AG09309 (cell line): ENCODE data around the gene JAG1.

Source experiments
- DNase-seq: peaks from one replicate; pipeline ENCODE4 v3.0.0-alpha.2; 2010; ENCODE audit warnings: low read depth
- H3K4me3 ChIP-seq: 2 replicates; pipeline ENCODE4 v1.5.1; 2011; ENCODE audit warnings: mild to moderate bottlenecking, low read depth, low read length, moderate library complexity; ENCODE audit not compliant: control insufficient read depth
- CTCF ChIP-seq: IDR thresholded peaks from 2 replicates; pipeline ENCODE4 v1.5.1; 2011; ENCODE audit warnings: mild to moderate bottlenecking, low read depth, low read length, inconsistent platforms; ENCODE audit not compliant: insufficient read depth, control insufficient read depth; ENCODE audit errors: missing control alignments

The JAG1 gene

GRCh38 chr20:10716855-10717254, 43.1 kb upstream of the JAG1 start:
- no peak for TF ChIP-seq CTCF
- no peak for DNase-seq
- no peak overlapping the region for H3K4me3 ChIP-seq

- TF ChIP-seq CTCF: no peak
- H3K4me3 ChIP-seq: no peak overlapping the region
- no peak for DNase-seq
These were observed 41.2 kb upstream of the JAG1 start for GRCh38 chr20:10715035-10715434.

GRCh38 chr20:10714236-10714975, 40.6 kb upstream of the JAG1 start:
- H3K4me3 ChIP-seq: no peak overlapping the region
- TF ChIP-seq CTCF: no peak

GRCh38 chr20:10713161-10713560, 39.4 kb upstream of the JAG1 start:
- no peak for TF ChIP-seq CTCF
- no peak for DNase-seq
- no peak overlapping the region for H3K4me3 ChIP-seq

More at GRCh38 chr20:10714236-10714975, 40.6 kb upstream of the JAG1 start:
- no peak for DNase-seq

DNA sequence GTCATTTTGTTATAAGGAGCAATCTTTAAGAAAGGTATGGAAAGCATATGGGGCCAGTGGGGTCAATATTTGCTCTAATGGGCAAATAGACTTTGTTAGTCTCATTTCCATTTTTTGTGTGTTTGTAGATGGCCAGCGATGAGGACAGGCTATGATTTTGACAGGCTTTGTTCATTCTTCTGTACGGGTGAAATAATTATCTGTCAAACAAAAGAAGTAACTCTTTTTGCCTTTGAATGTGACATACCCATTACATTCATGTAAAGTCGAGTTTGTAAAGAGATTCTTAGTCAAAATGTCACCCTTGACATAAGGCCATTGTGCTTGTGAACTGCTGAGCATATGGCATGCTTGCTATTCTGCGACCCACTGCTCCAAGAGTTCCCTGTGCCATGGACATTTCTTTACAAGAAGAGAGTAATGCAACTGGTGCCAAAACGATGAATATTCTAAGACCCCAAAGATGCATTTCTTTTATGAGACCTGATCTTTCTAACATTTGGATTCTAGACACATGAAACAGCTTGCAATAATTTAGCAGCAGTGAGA, 38.2 kb upstream of the JAG1 start:
- TF ChIP-seq CTCF: no peak
- H3K4me3 ChIP-seq: no peak overlapping the region
- DNase-seq: no peak

- no peak for DNase-seq
- TF ChIP-seq CTCF: no peak
- H3K4me3 ChIP-seq: no peak overlapping the region
These were observed 37.4 kb upstream of the JAG1 start for GRCh38 chr20:10710991-10711775.
